SKM-1 (cell line): Measurements from ENCODE around the gene GABARAP.

Experiments used
- DNase-seq: peaks from one replicate; lab custom pipeline; 2025; ENCODE audit not compliant: unreplicated experiment; lab: John Stamatoyannopoulos, UW

The GABARAP gene

DNA sequence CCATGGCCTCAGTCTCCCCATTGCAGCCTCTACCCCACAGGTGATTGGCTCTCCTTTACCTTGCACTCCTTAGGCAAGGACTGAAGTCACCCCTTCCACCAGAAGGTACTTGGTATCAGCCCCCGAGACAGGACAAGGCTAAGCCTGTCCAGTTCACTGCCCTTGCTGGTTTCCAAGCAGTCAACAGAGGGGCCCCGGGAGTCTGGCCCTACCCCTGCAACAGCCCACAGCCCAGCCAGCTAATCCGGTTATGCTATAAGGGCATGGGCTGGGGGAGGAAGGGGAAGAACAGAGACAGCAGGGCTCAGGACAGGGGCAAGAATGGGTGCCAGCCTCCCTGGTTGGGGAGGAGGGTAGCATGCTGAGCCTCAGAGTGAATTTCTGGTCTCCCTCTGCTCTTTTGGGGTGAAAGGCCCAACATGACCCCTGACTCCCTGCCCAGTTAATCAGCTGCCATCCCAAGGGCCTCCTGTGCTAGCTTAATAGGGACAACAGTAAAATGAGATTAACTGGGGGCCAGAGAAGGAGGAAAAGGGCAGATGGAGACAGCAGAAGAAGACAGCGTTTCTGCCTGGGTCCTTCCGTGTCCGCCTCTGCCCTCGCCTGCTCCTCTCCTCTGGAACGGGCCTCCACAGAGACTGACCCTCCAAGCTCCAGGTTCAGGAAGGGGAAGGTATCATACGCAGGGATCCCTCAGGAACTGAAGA lies 33.3 kb downstream of the GABARAP start:
- DNase-seq = no peak

DNA sequence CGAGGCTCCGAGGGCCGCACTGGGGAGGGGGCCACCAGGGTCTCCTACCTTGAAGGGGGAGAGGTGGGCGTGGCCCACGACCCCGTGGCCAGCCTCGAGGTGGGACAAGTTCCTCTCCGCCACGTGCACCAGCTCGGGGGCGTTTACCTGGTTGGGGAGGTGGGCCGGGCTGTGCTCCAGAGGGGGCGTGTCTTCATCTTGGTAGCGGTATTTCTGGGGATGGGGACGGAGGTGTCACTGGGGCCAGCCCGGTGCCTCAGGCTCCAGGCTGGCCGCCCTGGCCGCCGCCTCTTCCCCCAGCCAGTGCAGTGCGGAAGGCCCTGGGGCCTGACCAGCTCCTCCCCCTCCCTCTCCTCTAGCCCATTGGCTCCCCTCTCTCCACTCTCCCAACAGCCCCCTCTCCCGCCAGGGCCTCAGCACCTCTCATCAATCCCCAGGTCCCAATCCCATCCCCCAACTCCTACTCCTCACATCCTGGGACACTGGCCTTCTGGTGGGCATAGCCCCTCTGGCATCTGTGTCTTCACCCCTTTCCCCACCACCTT lies 34.1 kb downstream of the GABARAP start:
- DNase-seq = no peak

DNA sequence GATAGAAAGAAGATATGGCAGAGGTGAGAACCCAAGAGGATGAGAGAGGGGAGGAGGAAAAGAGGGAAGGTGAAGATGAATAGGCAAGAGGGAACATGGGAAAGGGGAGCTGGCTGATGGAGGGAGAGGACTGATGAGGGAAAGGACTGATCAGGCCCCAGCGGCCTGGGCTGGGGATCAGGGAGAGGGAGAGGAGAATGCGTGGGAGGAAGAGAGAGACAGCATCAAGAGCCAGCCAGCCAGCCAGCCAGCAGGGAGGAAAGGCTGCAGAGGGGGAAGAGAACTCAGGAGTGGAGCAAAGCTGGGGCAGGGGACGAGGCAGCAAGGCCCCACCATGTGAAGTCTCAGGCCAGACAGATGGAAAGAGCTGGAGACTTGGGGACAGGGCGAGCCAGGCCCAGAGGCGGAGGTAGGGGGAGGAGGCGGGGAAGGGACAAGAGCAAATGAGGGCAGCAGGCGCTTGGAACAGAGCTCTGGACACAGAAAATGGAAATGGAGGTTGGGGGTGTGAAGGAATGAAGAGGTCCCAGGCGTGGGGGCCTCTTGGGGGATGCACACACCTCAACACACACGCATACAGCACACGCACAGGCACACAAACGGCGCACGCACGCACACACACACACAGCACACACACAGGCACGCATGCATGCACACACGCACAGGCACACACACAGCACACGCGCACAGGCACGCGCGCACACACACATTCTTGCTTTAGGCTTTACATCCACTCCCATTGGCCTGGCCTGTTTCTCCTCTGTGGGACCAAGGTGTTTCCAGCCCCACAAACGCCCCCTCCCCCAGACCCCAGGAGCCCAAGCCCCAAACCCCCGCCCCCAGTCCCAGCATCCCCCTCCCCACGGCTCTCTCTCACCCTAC lies 34.9 kb downstream of the GABARAP start:
- DNase-seq = no peak

DNA sequence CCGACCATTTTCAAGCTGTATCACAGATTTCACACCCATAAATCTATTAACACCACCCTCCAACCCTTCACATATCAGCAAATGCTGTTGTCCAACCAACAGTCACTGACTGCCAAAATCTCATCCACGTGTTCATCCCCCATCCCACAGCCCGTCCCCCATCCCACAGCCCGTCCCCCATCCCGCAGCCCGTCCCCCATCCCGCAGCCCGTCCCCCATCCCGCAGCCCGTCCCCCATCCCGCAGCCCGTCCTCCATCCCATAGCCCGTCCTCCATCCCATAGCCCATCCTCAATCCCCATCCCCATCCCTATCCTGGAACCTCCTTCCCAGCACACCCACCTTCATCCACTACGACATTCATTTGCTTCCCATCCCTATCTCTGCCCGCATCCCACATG lies 36.7 kb downstream of the GABARAP start:
- DNase-seq = no peak

DNA sequence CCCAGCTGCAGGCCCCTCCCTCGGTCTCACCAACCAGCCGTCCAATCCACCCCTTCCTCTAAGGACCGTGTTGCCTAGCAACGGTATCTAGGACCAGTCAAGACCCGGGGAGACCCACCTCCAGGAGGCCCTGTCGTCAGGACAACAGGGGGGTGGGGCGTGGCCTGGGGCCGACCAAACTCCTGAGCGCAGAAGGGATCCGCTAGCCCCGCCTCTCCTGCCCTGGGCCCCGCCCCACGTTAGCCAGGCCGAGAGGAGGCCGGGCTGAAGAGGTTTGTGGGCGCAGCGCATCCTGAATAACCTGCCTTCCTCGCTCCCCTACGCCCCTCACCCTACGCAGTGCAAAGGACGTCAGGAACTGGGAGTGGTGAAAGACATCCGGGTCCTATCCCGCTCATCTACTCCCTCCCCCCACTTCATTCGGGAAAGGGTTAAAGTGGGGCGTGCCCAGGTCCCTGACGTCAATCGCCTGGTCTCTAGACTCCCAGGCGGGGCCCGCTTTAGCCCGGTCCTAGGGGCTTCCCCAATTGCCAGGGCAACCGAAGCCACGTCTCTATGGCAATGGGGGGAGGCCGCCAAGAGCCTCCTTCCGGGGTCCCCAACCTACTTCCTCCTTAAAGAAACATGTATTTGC lies 37.3 kb downstream of the GABARAP start:
- DNase-seq = no peak

DNA sequence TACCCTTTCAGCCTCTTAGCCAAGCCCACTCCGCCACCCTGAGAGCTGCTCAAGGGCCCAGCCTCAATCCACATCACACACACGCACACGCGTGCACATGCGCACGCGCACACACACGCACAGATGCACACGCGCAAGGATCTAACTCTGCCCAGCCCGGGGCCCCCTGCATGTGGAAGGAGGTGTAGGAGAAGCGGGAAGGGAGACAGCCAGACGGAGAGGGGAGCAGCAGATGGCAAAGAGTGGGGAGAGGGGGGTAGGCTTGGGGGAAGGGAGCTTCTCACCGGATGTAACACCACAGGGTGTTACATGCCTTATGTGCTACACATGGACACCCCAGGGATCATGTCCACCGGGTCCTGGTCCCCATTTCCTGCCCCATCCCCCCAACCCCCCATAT lies 37.9 kb downstream of the GABARAP start:
- no peak for DNase-seq

DNA sequence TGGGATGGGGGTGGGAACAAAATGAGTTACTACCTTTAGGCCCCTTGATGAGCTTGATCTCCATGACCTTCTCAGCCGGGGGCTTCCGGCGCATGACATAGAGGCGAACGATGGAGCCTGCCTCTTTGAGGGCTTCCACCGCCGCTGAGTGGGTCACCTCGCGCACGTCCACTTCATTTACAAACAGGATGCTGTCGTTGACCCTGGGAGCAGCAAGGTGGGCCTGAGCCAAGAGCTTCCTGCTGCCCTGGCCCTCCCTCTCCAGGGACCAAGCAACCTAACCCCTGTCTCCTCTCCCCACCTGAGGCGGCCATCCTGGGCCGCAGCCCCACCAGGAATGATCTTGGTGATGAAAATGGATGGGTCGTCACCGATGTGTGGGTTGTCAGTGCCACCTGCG lies 38.9 kb downstream of the GABARAP start:
- DNase-seq = no peak

DNA sequence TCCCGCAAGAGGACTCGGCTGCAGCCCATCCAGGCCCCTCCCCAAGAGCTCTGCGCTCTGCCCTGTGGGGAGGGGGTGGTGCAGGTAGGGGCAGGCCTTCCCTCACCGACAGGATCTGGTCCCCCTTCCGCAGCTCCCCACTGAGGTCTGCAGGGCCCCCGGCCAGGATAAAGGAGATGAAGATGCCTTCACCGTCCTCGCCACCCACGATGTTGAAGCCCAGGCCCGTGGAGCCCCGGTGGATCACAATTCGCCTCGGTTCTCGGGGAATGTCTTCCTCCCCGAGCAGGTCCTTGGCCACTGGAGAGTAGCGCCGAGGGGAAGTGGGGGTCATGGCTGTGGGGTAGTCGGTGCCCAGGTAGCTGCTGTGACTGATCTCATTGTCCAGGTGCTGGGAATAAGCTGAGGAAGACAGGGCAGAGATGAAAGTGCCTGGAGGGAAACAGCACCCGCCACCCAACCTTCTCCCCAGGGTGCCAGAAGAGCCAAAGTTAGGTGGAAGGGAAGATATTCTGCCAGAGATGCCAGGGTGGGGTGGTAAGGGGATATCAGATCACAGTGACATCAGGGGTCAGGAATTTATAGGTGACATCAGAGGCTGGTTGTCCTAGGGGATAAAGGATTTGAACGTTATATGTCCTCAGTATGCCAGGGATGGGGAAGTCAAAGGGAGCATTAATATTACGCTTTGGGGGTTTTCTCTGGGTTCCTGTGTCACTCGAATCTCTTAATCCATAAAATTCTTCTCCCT lies 45.4 kb downstream of the GABARAP start:
- no peak for DNase-seq

DNA sequence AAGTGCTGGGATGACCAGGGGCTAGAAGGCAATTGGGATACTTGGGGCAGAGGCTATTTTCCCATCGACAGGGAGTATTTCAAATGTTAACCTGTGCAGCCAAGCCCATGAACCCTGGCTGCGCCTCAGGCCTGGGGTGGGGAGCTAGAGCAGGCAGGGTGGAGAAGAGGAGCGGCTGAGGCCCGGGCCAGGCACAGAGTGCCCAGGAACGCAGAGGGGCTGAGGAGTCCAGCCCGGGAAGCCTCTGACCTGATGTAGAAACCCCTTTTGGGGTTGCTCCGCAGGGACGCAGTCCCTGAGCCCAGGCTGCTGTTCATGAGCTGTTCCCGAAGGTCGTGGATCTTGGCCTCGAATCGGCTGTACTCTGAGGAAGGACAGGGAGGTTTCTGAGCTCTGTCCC lies 46.3 kb downstream of the GABARAP start:
- DNase-seq = no peak

DNA sequence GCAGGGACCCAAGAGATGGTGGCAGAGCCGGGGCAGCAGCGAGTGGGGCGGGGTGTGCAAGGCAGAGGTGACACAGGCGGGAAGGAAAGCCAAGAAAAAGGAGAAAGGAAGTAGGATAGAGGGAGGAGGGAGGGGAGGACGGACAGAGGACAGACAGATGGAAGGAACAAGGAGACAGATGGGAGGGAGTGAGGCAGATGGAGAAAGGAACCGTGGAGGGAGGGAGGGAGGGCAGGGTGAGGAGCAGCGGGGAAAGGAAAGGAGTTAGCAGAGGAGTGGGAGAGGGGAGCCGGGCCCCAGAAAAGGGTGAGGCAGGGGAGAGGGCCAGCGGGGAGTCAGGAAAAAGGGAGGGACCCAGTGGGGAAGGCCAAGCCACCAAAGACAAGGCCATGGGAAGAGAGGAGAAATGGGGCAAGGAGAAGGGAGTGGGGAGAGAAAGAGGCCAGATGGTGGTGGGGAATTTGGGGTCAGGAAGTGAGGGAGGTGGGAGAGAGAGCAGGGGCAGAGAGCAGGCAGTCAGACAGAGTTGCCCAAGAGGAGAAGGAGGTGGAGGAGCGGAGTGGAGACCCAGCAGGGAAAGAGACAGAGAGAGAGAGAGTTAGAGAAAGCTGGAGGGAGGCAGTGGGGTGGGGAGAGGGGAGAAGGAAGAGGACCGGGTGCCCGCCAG lies 49.8 kb downstream of the GABARAP start:
- DNase-seq = no peak

DNA sequence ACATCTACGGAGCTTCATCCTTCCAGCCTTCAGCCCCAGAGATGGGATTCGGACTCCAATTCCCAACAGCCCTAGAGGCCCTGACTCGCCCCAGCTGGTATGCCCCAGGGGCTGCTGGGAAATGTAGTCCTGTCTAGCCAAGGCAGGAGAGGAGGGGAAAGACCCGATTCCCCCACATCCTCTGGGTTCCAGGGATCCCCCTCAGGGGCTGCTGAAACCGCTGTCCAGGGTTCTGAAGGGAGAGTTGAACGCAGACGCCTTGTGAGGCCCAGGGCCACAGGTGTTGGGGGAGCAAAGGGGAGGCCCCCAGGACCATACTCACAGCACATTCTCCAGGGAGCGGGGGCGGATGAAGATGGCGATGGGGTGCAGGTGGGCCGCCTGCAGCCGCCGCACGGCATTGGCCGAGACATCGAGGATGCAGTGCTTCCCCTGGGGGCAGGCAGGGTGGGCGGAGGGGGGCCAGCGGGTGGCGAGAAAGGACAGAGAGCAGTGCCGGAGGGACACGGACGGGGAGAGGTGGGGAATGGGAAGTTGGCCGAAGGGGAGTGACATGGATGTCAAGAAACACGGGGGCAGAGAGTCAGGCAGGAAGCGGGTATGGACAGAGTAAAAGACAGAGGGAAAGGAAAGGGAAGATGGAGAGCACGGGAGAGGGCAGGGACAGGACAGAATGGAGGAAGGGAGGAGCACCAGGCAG lies 50.5 kb downstream of the GABARAP start:
- DNase-seq = no peak

DNA sequence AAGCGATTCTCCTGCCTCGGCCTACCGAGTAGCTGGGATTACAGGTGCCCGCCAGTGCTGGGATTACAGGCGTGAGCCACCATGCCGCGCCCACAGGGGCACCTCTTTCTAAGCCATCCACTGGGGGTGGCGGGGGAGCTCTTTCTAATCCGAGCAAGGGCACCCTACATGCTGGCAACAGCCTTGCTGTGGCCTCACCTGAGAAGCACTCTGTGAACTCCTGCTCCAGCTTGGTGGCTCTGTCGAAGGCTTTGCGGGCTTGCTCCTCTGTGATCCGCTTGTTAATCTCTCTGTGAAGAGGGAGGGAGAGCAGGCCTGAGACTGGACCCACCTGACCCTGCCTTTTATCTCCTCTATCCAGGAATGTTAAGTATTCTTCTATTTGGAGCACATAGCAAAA lies 51.2 kb downstream of the GABARAP start:
- DNase-seq = no peak

DNA sequence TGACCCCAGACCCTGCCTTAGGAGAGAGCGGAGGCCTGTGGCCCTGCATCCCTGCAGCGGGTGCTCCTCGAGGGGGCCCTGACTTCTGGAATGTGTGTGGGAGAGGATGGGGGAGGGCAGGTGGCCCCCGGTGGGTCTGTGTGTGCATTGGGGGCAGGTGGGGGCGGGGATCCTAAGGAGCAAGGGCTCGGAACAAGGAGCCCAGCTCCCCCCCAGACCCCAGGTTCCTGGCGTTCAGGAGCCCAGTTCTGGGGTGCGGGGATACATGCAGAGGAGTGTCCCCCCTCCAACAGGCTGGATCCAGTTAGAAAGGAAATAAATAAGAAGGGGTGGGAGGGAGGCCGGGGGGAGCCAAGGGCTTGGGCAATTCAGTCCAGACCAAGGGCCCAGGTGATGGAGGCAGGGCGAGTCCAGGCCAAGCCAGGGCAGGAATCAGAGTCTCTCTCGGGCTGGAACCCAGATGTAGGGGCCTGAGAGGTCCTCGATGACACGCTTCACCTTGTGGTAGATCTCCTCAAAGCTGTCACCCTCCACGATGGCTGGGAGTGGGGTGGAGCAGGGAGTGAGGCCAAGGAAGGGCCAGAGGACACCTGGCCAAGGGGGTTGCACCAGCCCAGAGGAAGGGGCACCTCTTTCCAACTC lies 51.9 kb downstream of the GABARAP start:
- DNase-seq = no peak
